K562 treated with DMSO at 1 percent for 48 hours (cell line): ENCODE data around the gene ASCL3. TPM values are rescaled to one million over a fixed set of nuclear protein-coding genes. Genes with fewer than 3 reads are reported as not detected.

ENCODE experiments used
- total RNA-seq: library from RNA; unstranded; fragments of 300-600 nt; gene quantifications from 2 replicates; pipeline ENCODE4 v1.2.3, GENCODE V29; 2022; ENCODE audit warnings: low replicate concordance; ENCODE audit errors: extremely low read depth

ASCL3 gene
- total RNA-seq, result not detected in 2 replicates

GRCh38 chr11:8942518-8943066, at the start of gene ASCL3:
TSS of gene ASCL3 (minus strand) at chr11:8943016. CDS start at chr11:8938161, 4,855 bp downstream.

GRCh38 chr11:8964324-8965320, 21.8 kb upstream of the ASCL3 start, which contains the start of gene TMEM9B:
TSS of gene TMEM9B (minus strand) at chr11:8964442. CDS start at chr11:8964313, 129 bp downstream.

GRCh38 chr11:8932564-8933180, 10.1 kb downstream of the ASCL3 start, which contains the start of gene C11orf16:
TSS of gene C11orf16 (minus strand) at chr11:8932947. CDS start at chr11:8932308, 639 bp downstream.

GRCh38 chr11:8911029-8911823, 31.6 kb downstream of the ASCL3 start, which contains the start of gene AKIP1:
TSS of gene AKIP1 (plus strand) at chr11:8911189. CDS start at chr11:8911450, 261 bp downstream.

Other genes with a start within 250 kb of the ASCL3 start
- gene AKIP1, start 31.8 kb downstream of the ASCL3 start, total RNA-seq, result not detected in 2 replicates
- not detected in 2 replicates for gene C11orf16, start 10.1 kb downstream of the ASCL3 start, total RNA-seq
- gene TMEM9B, start 21.4 kb upstream of the ASCL3 start, total RNA-seq, result not detected in 2 replicates
- not detected in 2 replicates for gene NRIP3, start 61.0 kb upstream of the ASCL3 start, total RNA-seq
- gene SCUBE2, start 148.6 kb upstream of the ASCL3 start, total RNA-seq, result not detected in 2 replicates